Measurements from ENCODE around the gene BATF.

BATF gene

DNA sequence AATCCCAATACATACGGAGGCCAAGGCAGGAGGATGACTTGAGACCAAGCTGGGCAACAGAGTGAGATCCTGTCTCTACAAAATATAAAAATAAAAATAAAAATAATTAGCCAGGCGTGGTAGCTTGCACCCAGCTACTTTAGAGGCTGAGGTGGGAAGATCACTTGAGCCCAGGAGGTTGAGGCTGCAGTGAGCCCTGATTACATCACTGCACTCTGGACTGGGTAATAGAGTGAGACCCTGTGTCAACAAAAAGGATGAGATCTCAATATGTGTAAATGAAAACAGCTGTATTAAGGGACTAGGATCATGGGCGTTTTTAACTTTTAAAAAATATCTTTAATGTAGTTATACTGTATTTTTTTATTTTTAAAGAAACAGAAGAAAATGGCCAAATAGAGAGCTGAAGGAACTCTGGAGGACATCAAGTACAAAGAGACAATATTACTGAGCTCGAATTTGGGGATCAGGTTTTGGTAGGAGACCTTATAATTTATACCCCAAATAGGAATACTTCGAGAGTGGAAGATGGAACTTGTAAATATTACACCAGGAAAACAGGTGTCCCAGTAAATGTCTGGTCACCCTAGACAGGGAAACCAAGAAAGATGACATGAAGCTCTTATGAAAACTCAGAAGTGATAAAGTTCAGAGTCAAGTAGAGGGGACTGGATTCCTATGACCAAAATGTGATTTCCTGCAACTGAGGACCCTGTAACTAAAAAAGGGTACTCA, 13.1 kb downstream of the BATF start:
- DNase-seq (ENCODE audit: low read depth), result no peak

DNA sequence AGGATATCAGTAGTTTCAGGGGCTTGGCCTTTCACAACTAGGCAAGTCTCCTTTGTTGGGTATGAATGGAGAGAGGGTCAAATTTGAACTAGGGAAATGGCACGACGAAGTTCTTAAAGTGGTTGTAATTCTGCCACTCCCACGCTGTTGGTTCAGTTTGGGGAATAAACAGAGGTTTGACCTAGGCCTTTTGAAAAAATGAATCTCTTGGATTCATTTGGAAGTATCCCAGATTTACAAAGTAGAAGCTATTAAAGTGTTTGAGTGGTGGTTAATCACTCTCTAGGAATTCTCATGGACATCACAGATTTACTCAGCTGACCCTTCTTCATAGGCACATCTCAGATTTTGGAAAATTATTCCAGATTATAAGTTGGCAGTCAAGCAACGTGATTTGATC, 14.8 kb downstream of the BATF start:
- DNase-seq (ENCODE audit: low read depth), result no peak

DNA sequence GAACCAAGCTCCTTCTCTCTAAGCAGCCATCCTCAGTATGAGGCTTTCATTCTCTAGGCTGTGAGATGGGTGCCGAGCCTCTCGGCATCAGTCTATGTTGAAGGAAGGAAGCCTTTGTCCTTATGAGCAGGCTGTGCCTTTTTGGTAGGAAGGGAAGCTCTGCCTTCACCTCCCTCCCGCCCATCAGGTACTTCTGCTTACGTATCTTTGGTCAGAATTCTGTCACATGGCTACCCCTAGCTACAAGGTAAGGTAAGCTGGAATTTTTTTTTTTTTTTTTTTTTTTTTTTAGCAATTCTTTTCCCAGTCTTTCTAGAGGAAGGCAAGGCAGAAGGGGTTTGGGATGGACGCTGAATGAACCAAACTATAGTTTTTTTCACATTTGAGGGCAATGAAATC, 16.9 kb downstream of the BATF start:
- DNase-seq (ENCODE audit: low read depth), result no peak

DNA sequence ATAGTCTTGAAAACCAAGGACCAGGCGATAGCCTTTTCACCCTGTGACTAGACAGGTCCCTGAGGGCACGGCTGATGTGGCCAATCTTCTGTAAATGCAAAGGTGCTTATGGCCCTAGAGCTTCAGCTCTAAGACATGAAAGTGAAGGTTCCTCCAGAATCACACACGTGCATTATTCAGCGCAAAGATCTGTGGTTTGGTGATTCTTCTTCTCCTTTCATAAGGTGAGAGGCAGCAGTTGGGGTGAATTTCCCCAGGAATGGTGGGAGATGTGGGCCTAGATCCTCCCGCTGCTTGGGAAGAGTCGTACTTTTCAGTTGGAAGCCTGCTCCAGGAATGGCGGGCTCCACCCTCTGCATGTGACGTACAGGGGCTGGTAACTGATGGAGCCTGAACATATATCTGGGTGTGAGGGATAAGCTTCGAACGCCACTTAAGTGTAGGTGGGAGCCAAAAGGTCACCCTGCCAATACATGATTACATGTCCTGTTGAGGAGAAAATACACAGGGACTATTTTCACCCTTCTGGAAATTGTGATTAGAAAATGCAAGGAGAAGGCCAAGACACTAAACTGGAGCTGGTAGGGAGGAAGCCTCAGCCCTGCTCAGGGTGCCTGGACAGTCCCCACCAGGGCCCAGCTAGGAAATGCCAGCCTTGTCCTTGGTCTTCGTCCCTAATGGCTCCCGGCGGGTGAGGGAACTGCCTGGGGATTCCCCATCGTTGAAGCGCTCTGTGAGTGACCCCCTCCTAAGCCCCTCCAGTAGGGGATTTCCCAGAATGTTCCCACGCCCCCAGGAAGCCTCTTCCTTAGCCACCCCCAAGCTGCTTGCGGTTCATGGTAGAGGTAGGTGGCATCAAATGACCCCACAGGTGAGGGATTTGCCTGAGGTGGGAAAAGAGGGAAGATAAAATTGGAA, 17.6 kb downstream of the BATF start:
- DNase-seq (ENCODE audit: low read depth), result no peak

DNA sequence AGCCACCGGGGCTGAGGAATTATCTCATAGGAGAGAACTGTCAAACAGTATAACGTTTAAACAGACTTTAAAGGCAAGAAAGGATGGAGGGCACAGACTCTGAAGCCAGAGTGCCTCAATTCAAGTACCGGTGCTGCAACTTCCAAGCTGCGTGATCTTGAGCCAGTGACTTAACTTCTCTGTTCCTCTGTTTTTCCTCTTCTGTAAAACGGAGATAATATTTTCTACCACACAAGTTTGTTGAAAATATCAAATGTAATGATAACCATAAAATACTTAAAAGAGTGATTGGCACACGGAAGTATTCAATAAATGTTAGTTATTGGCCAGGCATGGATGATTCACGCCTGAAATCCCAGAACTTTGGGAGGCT, 18.2 kb downstream of the BATF start:
- DNase-seq (ENCODE audit: low read depth), result no peak

DNA sequence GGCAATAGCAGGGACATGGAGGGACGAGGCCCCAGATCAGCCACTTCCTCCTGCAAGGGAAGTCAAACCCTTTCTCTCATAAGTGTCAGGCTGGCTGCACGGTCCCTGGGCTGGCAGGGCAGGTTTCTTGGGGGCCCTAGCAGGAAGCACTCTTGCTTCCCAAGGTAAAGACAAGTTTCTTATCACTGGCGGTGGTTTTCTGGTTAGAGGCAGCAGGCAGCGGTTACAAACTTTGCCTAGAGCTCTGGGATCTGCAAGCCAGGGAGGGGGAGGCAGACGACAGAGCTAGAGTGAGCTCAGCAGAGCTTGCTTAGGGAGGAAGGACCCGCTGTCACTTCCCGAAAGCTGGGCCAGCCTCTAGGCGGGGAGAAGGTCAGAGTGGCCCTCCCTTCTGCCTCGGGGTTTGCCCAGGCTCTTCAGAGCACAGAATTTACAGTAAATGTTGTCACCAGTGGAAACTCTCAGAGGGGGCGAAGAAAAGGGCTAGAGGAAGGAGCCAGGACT, 20.4 kb downstream of the BATF start:
- peak; percentile 40 for DNase-seq (ENCODE audit: low read depth)

DNA sequence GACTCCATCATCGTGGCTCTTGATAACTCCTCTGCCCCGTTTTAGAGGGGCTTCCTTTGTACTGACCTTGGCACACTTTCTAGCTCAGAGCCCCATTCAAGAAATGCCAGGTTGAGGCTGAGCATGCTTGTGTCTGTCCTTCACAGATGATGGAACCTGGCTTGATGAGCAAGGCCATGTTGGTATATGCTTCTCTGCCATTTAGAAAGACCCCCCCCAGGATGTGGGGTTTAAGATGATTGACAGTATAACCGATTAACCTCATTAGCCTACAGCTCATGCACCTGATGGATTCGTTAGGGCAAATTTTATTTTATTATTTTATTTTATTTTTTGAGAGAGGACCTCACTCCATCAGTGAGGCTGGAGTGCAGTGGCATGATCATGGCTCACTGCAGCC, 21.0 kb downstream of the BATF start:
- no peak for DNase-seq (ENCODE audit: low read depth)

DNA sequence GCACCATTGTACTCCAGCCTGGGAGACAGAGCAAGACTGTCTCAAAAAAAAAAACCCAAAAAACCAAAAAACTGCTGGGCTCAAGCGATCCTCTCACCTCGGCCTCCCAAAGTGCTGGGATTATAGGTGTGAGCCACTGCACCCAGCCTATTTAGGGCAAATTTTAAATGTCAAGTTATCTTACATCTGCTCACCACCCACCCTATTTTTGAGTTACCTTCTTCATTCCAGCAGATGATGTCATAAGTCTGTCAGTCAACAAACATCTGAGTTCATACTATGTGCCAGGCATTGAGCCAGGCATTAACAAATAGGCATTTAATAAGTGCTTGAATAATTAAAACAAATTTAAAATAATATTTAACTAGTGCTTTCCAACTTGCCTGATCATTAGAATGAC, 21.5 kb downstream of the BATF start:
- DNase-seq (ENCODE audit: low read depth), result no peak

DNA sequence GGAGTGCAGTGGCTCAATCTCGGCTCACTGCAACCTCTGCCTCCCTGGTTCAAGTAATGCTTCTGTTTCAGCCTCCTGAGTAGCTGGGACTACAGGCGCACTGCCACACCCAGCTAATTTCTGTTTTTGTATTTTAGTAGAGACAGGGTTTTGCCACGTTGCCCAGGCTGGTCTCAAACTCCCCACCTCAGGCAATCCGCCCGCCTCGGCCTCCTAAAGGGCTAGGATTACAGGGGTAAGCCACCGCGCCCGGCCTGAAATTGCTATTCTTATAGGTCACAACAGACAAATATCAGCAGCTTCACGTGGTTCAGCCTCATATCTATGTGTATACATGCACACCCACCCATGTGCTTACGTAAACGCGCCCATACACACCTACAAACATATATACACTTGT, 23.6 kb downstream of the BATF start:
- DNase-seq (ENCODE audit: low read depth), result no peak

DNA sequence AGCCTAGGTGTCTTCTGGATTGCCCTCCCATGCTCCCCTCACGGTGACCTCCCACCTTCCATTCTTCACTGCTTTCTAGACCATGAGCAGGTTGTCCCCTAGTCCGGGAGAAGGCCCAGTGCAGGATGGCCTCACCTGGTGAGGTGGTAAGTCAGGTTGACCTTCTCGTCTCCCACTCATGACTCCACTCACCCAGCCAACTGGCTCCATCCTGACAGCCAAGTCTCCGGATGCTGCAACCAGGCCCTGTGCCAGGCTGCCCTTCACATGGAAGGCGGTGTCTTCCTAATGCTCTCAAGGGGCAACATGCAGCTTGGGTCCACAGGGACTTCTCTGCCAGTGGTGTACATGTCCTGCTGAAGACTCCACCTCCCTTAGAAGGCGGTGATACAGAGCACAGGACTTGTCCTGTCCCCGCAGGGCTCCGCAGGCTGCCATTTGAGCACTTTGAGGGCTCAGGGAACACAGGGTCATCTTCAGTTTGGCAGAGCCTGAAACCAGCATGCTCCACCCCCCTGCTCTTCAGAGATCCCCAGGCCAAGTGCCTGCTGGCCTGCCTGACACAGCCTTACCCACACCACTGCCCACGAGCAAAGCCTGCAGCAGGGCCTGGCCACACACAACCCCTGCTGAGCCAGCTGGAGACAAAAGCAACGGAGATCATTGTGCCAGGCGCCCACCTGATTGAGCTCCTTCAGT, 25.4 kb downstream of the BATF start:
- DNase-seq (ENCODE audit: low read depth), result no peak

DNA sequence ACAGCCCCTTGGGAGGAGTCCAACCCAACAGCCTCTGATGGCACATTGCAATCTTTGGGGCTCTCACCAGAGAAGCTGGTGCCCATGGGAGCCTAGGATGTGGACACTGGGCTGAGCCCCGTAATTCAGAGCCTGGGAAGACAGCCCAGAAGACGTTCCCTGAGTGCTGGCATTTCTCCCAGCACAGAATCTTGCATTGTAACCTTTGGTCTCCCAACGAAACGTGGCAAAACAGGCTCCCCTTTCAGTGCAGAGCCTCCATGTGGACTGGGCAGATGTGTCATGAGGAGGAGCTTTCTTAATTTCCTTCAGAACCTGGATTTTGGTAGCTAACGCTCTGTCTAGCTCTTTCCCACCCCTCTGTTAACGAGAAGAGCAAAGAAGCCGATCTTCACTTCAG, 26.3 kb downstream of the BATF start:
- no peak for DNase-seq (ENCODE audit: low read depth)

DNA sequence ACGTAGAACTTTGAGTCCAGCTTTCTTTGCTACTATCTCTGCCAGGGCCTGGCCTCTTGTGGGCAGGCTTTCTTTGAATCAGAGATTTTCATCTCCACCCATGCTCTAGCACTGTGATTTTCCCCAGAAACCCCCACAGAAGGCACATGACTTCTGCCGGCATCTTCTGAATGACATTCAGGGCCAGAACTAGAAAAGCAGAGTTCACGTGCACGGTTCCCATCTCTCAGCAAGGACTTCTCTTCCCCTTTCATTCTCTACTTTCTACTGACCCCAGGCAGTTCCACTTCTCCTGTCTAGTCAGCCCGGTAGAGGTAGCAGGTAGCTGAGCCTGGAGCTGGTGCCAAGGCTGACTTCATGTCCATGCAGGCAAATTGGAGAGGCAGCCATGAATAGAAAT, 26.9 kb downstream of the BATF start:
- no peak for DNase-seq (ENCODE audit: low read depth)

DNA sequence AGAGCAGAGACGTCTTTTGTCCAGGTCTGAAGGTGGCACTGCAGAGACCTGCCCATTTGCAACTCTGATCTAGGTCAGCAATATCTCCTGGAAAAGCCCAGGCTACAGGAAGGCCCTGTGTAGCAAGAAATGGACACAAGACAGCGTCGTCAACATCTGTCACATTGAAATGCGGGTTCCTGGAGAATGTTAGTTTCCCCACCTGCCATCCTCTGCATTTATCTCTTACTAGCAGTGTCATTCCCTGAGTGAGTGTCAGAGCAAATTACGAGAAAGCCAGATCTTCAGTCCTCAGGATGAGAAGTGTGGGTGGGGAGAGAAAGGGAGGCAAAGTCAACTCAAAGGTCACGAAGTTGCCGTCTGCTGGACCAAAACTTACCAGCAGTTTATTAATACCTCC, 28.8 kb downstream of the BATF start:
- no peak for DNase-seq (ENCODE audit: low read depth)

DNA sequence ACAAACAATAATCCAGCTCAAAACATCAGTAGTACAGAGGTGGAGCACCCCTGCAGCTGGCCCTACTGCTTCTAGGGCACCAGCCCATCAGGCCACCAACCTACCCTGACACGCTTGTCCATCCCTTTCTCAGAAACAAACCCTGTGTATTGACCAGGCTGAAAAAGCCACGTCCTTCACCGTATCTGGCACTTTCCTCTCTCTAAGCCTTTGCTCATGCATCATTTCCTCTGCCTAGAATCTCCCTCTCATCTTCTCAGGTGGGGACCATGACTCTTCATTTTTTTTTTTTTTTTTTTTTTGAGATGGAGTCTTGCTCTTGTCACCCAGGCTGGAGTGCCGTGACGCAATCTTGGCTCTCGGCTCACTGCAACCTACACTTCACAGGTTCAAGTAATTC, 30.9 kb downstream of the BATF start:
- DNase-seq (ENCODE audit: low read depth), result no peak

DNA sequence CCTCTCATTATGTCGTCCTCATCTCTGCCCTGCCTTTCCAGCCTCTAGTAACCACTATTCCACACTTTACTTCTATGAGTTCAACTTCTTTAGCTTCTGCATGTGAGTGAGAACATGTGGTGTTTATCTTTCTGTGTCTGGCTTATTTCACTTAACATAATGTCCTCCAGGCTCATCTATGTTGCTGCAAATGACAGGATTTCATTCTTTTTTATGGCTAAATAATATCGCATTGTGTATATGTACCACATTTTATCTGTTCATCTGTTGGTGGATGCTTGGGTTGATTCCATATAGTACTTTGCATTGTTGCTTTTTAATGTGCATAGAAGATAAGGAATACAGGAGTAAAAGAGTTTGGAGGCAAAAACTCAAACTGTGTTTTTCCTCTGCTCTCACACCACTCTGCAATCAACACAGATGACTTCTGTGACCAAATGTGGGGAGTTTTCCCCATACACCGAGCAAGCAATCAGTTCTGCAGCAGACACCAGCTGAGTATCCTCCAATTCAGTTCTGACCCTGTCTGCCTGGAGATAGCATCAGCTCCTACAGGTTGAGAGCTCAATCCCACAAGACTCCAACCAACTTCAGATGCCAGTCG, 31.6 kb downstream of the BATF start:
- DNase-seq (ENCODE audit: low read depth), result no peak

DNA sequence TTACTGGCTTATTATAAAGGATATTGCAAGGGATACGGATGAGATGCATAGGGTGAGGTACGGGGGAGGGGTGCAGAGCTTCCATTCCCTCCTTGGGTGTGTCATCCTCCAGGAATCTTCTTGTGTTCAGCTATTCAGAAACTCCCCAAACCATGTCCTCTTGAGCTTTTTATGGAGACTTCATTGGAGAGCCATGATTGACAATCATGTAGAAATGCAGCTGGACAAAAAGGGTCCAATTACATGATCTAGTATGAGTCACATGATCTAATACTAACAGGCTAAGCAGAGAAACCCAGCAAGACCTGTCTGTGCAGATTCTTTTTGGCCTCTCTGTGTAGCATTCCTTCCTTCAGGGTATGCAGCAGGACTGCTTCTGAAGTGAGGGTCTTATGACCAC, 32.2 kb downstream of the BATF start:
- no peak for DNase-seq (ENCODE audit: low read depth)

DNA sequence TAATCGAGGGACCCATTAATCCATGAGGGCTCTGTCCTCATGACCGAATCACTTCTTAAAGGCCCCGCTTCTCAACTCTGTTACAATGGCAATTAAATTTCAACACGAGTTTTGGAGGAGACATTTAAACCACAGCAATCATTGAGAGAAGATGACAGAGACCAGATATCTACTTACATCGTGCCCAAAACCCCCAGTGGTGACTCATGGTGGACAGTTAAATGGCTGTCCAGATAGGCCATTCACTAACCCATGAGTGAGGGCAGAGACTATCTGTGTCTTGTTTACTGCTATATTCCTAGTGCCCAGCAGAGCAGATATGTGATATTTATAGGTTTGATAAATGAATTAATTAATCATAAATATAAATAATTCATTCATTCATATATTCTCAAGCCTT, 36.2 kb downstream of the BATF start:
- DNase-seq (ENCODE audit: low read depth), result no peak

DNA sequence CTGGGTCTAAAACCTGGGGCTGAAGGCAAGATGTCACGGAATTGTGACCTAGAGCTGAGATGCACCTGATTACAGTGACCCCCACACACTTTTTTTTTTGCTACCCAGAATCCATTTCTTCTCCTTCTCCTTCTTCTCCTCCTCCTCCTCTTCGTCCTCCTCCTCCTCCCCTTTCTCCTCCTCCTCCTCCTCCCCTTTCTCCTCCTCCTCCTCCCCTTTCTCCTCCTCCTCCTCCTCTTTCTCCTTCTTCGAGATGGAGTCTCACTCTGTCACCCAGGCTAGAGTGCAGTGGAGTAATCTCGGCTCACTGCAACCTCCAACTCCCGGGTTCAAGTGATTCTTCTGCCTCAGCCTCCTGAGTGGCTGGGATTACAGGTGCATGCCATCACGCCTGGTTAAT, 36.8 kb downstream of the BATF start:
- DNase-seq (ENCODE audit: low read depth), result no peak

DNA sequence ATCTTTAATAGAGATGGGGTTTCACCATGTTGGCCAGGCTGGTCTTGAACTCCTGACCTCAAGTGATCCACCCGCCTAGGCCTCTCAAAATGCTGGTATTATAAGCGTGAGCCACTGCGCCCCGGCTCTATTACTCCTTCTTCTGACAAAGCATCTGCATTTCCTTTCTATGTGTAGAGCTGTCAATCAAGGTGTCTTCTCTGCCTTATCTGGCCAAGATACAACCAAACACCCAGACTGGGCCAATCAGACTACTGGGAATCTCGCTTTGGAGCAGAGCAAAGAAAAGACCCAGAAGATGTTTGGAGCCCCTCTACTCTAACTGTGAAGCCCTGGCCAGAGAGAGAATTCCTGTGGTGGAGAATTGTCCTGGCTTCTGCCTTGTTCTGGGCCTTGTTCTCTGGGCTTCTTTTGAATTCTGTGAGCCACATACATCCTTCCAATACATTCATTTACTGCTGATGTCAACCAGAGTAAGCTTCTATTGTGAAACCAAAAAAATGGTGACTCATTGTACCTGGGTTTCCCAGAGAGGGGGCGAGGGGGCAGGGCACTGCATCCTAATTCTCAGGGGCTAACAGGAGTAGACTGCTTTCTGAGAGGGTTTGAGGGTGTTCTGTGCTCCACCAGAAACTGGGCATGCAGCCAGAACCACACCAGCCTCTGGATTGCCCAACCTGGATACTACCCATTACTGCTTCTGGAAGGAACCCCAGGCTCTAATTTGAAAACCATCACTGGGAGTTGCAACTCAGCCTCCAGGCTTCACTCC, 37.4 kb downstream of the BATF start:
- no peak for DNase-seq (ENCODE audit: low read depth)

DNA sequence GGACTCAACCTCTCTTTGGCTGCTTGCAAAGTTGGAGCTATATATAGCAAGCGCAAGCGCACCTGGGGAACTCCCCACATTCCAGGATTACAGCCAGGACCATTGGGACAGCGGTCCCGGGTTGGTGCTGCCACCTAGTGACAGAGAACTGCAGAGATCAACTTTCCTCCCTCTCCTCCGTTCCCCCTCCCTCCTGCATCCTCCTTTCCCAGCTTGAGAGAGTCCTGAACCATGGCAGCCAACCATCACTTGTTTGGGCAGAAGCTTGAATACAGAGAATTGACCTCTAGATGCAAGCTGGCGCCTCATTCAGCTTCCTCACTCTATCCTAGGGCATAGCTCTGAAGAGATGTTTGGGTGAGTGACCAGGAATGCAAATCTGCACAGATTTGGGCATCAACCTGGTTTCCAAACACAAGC, 38.8 kb downstream of the BATF start:
- DNase-seq (ENCODE audit: low read depth), result peak; percentile 25

DNA sequence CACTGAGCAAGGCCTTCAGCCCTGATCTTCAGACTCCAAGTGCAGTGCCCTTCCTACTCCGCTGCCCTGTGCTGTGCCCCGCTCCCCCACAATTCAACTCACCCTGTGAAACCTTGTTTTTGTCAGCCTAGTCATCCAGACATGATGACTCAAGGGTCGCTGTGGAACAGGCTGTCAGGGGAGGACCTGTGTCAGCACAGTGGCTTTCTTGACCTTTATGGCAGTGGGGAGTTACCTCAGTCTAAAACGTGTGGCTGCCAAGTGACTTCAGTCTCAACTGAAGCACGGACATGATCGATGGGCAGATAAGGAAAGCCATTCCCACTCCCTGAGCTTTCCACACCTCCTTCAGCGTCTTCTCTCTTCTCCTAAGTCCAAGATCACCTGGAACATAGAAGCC, 39.8 kb downstream of the BATF start:
- no peak for DNase-seq (ENCODE audit: low read depth)

DNA sequence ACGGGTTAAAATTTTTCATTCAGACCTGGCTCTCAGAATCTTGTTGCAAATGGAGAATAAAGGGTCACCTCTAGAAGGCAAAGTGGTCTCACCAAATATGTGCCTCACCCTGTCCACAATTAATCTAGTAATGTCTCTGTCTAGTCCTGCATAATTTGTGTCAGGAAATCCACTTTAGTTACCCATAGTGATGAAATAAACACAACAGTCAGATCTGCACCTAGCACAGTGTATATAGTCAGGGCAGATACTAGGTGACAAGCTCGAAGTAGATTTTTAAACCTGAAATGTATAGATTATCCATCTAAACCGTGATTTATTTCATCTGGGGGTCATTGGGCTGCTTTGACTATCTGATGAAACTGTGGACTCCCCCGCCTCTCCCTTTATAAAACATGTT, 40.2 kb downstream of the BATF start:
- DNase-seq (ENCODE audit: low read depth), result no peak
